GM10266 (cell line): ENCODE measurements around the gene GMPPB.
"Not testable (repeated sequence)": the region's sequence is repeated elsewhere in the genome, so short reads cannot be mapped to it uniquely, and the experiment has no call there.

Source experiments
- DNase-seq: peaks from one replicate; pipeline ENCODE4 v3.0.0; 2012; ENCODE audit errors: extremely low spot score
- TF ChIP-seq, protein P1 (sequence below): IDR thresholded peaks from 2 replicates; pipeline ENCODE4 v1.5.1; 2012; ENCODE audit warnings: mild to moderate bottlenecking, low read depth; ENCODE audit not compliant: control insufficient read depth, insufficient read depth; ENCODE audit errors: missing control alignments

Gene GMPPB

DNA sequence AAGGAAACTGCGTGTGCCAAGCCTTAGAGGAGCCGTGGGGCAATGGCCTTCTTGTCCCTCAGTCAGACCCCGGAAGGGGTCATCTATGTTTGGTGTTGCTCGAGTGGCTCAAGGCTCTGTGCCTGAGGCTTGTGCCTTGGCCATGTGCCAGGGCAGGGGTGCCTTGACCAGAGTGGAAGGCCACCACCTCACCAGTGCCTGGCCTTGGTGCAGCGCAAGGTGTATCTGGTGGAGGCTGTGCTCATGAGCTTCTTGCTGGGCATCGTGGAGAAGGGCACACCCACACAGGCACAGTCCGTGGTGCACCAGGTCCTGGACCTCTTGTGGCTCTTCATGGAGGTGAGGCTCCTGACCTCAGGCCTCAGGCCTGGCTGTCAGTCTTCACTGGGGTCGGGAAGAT is 23.7 kb downstream of the GMPPB start:
- TF ChIP-seq, protein P1, sequence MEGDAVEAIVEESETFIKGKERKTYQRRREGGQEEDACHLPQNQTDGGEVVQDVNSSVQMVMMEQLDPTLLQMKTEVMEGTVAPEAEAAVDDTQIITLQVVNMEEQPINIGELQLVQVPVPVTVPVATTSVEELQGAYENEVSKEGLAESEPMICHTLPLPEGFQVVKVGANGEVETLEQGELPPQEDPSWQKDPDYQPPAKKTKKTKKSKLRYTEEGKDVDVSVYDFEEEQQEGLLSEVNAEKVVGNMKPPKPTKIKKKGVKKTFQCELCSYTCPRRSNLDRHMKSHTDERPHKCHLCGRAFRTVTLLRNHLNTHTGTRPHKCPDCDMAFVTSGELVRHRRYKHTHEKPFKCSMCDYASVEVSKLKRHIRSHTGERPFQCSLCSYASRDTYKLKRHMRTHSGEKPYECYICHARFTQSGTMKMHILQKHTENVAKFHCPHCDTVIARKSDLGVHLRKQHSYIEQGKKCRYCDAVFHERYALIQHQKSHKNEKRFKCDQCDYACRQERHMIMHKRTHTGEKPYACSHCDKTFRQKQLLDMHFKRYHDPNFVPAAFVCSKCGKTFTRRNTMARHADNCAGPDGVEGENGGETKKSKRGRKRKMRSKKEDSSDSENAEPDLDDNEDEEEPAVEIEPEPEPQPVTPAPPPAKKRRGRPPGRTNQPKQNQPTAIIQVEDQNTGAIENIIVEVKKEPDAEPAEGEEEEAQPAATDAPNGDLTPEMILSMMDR: no peak
- DNase-seq: no peak

DNA sequence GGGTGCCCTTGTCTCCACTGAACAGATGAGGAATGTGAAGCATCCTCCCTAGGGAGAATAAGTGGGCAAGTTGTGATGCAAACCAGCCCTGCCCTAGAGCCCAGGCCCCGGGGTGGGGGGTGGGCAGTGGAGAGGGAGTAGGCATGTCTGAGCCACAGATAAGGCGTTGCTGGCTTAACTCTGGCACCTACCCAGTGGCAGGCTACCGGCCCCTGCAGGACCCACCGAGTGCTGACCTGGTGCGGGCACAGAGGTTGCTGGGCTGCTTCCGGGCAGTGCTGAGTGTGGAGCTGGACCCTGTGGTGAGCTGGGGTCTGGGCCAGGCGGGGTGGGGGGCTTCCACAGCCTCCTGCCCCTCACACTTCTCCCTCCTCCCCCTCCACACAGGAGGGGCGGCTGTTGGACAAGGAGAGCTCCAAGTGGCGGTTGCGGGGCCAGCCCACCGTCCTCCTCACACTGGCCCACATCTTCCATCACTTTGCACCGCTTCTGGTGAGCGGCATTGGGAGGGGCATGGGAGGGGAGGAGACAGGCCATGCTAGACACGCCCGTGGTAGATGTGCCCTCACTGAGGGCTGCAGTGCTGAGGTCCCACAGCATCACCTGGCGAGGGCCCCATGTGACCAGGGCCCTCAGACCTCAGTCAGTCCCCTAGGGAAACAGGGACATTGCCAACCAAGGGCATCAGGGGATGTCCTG is 24.3 kb downstream of the GMPPB start:
- DNase-seq: no peak
- TF ChIP-seq, protein P1: no peak

DNA sequence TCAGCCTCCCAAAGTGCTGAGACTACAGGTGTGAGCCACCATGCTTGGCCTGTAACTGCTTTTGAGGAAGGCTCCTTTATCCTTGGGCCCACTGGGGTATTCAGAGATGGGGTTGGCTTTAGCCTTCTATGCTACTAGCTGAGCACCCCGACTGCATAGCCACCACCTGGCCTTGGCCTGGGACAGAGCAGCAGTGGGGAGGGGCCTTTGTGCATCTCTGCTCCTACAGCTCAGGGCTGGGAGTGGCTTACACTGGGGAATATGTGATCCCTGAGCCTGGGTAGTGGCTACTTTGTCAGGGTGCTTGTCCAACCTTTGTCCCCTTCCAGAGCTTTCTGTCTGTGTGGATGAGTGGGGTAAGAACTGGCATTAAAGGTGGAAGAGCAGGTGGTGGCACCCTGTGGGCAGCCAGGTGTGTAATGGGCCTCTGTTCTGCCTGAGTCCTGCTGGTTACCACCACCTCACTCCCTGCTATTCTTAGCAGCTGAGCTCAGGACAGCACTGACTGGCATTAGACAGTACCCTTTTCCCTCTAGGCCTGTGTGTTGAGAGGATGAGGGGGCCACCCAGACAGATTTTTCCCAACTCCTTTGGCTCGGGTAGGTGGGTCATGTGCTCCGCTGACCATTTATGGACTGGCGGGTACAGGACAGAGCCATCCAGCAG is 28.3 kb downstream of the GMPPB start:
- not testable (repeated sequence) for DNase-seq

DNA sequence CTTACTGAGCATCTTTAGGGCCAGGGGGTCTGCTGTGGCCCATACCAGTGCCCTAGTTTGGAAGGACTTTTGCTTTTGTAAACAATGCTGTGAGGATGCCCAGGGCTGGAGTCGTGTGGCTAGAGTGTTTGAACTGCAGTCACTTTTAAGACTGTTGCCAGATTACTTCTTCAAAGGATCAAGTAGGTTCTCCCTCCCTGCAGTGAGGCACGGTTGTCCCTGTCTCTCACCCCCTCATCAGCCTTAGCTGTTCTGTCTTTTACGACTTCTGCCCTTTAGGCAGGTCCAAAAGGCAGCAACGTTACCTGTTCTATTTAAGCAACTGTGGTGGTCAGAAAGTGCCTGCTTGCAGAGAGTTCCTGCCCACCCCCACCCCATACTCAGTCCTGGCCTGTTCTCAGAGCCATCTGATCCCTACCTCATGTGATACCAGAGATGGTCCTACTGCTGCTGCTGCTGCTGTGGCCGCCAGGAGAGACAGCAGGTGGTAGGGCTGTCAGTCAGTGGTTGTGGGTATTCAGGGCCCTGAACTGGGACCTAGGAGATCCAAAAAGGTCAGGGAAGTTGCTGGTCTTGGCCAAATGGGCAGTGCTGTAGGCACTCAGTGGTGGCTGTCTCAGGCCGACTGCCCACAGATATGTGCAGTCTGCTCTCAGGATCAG is 29.2 kb downstream of the GMPPB start:
- not testable (repeated sequence) for DNase-seq

DNA sequence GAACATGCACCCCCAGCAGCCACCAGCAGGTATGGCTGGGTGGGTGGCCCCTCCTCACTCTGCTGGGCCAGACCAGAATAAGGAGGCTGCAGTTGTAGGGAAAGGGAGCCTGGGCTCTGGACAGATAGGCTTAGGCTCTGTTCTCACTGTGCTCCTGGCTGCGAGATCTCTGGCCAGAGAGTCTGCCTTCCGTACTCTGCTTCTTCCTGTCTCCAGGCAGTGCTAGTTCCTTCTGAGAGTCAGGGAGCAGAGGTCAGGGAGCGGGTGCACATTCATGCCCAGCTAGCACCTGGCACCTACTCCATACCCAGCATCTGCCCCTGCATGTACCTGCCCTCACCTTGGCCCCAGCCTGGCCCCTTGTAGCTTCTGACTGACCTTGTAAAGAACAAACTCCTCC is 32.3 kb downstream of the GMPPB start:
- not testable (repeated sequence) for DNase-seq

DNA sequence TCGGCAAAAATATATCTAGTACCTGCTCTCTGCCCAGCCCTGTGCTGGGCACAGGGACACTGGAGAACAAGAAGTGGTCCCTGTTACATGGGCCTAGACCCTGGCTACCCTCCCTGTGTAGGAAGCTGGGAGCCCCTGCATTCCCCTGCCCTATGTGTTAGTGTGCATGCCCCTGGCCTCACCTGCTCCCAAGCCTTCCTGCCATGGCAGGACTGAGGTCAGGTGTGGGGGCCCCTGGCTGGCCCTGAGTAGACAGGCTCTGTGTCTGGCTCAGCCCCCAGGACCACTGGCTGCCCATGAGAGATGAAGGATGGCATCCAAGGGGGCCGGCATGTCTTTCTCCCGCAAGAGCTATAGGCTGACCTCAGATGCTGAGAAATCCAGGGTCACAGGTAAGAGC is 32.9 kb downstream of the GMPPB start:
- DNase-seq: not testable (repeated sequence)

DNA sequence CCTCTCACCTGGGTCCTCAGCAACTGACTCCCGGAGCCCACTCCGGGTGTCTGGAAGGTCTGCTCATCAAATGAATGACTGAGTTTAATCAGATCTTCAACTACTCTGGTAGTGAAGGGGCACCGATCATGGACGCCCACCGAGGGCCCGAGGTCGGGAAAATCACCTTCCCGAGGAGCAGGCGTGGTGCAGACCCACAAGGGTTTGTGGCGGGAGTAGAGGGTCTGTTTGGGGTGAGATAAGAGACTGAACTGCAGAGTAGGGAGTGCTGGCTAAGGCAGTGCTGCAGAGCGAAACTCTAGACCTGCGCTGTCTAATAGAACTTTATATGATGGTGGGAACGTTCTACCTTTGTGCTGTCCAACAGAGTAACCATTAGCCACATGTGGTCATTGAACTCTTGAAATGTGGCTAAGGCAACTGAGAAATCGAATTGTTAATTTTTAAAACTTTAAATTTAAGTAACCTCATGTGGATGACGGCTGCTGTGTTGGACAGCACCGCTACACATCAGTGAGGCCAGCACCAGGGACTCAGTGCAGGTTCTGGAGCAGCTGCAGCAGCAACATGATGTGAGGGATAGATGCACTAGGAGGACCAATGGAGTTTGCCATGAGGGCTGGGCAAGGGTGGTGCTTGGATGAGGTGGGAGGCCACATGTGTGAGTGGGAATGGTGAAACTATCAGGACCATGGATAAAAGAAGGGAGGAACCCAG is 33.7 kb downstream of the GMPPB start:
- DNase-seq: not testable (repeated sequence)

DNA sequence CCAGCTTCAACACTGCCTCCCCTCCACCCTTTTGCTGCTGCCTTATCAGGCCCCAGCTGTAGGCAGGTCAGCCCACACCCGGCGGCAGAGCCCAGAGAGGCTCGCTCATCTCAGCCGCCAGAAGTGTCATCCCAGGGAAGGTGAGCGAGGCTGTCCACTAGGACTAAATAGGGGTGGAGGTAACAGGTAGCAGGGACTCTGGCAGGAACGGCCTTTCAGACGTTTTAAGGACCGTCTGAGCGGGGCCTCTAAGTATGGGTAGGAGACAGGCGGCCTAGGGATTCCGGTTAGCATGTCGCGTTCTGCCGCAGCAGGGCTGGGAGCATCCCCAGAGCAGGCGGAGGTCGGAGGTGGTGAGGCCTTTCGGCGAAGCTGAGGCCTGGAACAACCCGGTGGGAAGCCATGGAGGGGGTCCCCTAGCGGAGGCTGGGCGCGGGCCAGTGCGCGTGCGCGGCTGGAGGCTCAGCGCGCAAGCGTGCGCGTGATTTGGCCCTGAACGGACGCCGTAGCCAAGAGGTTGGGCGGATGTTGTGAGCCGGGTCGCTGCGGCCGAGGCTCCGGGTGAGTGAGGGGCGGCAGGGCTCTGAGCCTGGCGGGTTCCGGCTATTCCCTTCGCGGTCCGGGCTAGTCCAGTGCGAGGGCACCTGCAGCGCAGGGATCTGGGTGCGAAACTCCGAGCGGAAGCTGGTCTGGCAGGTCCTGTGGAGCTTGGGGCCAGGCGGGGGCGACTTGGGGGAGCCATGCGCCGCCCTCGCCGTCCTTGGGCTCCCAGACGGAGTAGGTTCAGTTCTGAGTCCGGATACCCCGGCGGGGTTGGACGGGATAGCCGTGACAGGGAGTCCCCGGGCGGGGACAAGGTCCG is 34.5 kb downstream of the GMPPB start, which contains the start of the genes MST1 and RNF123:
TSS of gene MST1 (minus strand) at position 429 of the 862 bp plus-strand sequence. CDS start 783 bp downstream, outside the sequence.
TSS of gene RNF123 (plus strand) at position 512 of the 862 bp plus-strand sequence. CDS start 1,609 bp downstream, outside the sequence.
- DNase-seq: peak; percentile 93
- TF ChIP-seq, protein P1: peak; percentile 35

DNA sequence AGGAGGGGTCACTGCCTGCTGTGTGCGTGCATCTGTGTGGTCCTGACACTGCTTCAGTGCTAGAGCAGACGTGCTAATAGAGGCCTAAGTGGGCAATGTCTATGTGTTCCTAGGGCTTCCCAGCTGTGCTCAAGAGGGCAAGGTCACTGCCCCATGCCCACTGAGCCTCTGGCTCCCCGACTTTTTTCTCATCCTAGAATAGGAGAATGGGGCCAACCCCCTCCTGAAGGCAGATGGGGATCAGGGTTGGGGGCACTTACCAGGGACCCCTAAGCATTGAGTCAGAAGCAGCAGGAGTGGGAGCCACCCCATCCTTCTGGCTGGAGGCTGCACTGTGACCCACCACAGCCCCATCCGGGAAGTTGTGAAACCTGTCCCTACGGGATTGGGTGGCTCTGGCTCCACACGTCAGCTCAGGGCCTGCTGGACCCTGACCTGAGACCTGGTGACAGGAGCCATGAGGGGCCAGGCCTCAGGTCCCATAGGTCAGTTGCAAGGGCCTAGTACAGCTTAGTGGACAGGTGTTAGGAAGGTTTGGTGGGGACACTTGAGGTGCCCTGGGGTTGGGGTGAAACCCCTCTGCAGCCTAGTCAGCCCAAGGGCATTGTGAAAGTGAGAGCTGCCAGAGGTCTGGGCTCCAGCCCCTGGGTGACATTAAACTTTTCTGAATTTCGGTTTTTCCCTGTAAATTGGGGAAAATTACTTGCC is 35.3 kb downstream of the GMPPB start:
- not testable (repeated sequence) for DNase-seq

DNA sequence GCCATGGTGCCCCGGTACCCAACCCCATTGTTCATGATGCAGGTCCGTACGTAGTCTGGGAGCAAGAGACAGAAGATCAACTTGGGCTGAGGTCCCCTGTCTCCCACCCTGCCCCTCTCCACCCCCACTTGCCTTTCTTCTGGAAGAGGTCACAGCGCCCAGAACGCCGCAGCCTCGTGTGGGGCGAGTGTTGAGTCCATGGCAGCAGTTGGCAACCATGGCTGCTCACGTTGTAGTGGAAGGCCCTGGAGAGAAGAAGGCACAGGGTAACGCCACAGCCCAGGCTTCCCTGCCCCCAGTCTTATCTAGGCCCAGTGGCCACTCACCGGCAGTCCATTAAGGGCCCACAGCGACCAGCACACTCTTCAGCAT is 36.3 kb downstream of the GMPPB start:
- not testable (repeated sequence) for DNase-seq

DNA sequence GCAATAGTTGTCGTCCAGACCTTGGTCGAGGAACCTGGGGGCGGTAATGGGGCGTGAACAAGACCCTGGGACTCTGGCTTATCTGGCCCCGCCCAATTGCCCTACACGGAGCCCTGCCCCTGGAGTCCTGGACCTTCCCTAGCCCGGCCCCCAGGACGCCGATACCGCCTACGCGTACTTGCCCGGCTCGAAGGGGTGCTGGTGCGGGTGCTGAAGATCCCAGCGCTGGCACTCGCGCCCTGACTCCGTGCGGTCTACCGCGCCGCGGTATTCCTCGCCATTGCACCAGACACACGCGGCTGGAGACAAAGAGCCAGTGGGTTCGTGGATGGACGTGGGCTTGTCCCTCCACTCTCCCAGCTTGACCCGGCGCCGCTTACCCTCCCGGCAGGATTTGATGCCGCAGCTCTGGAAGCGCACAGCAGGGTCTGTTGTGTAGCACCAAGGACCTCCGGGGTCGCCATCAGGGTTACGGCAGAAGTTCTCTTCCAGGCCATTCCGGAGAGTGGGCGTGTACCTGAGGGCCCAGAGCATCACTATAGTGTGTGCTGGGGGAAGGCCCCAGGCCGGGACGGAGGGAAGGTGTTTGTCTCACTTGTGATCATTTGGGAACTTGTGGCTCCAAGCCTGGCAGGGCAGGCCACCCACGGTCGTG is 36.9 kb downstream of the GMPPB start:
- DNase-seq: not testable (repeated sequence)

DNA sequence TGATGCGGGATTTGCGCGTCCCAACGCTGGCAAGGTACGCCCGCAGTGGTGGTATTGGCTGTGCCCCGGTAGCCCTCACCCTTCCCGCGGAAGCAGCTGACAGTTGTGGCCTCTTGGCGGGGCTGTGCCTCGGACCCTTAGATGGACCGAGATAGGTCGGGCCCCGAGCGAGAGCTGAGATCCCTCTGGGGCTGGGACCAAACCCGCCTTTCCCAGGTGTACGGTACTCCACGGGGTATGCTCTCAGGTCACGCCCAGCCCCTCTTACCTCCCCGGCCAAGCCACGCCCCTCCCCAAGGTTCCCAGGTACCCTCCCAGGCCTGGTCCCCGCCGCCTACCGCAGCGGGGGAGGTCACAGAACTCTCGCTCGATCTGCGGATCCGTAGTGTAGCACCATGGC is 37.4 kb downstream of the GMPPB start:
- DNase-seq: not testable (repeated sequence)

DNA sequence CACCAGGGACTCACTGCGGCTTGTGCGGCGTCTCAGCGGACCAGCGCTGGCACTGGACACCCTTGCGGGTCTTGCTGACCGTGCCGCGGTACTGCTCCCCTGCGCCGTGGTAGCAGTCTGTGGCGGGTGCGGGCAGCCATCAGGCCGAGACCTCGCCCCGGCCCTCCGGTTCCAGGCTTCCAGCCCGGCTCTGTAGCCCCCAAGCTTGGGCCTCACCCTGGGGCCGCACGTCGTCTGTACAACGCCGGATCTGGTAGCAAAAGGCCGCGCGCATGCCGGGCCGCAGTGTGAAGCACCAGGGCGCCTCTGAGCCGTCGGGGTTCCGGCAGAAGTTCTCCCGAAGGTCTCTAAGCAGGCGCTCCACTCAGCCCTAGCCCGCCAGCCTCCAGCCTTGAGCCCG is 37.9 kb downstream of the GMPPB start:
- not testable (repeated sequence) for DNase-seq

DNA sequence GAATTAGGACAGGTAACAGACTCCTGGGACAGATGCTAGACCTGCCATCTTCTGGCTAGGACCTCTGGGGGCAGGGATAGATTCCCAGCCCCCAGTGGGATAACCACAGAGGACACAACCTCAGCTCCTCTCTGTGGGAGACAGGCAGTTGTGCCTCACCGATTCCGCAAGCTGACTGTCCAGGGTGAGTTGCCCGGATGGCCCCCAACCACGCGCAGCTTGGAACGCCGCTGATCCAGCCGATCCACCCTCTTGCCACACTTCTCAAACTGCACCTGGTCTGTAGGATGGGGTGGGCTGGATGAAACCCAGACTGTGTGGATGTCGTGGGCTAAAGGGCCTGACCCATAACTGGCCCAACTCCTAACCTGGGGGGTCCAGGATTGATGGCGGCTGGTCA is 38.6 kb downstream of the GMPPB start:
- not testable (repeated sequence) for DNase-seq
